ENCODE data around the gene NEURL4. TPM values are rescaled to one million over a fixed set of nuclear protein-coding genes. Genes with fewer than 3 reads are reported as not detected.

NEURL4 gene
- total and polyA plus RNA-seq, 2 experiments from 2014 or later, result 6.3 to 42.3 TPM

- Mint-ChIP-seq H3K36me3 (ENCODE audit: low read depth) (peaks cover 88% of the 10 kb centered on the region), H3K27ac (peak overlapping the region; percentile 69), H3K27me3 (ENCODE audit: insufficient read depth, low read depth, poor library complexity) (peaks cover 40% of the 10 kb centered on the region), H3K4me1 (peaks cover 56% of the 10 kb centered on the region), H3K4me3 (peak overlapping the region; percentile 87), H3K9me3 (peaks cover 7% of the 10 kb centered on the region; the same call in 1 of the 3 replicates)
- Histone ChIP-seq H3K9me2 (ENCODE audit: insufficient read depth) (no peaks in the 10 kb centered on the region), H3F3A (replicated peaks; ENCODE audit: low read depth) (peaks cover 76% of the 10 kb centered on the region), H4K20me1 (replicated peaks; ENCODE audit: insufficient read depth) (peaks cover 45% of the 10 kb centered on the region), H3K4me3 (peak overlapping the region; percentile 94; the same call in 1 of the 2 replicates), H3K79me2 (replicated peaks; ENCODE audit: insufficient read depth) (peaks cover 40% of the 10 kb centered on the region), H3K4me1 (ENCODE audit: insufficient read depth) (peaks cover 27% of the 10 kb centered on the region; the same call in 1 of the 2 replicates), H3K4me2 (peak overlapping the region; percentile 99), H3K36me3 (ENCODE audit: insufficient read depth) (peaks cover 37% of the 10 kb centered on the region), H3K27ac (ENCODE audit: low read depth) (peak overlapping the region; percentile 84), H2AFZ (no peak overlapping the region), H3K27me3 (ENCODE audit: insufficient read depth) (no peaks in the 10 kb centered on the region)
- peak; percentile 69 for DNase-seq (ENCODE audit: low spot score)
- TF ChIP-seq EZH2phosphoT487 (IDR thresholded peaks at IDR 0.05; ENCODE audit: unreplicated experiment) (no peak), EZH2 (IDR thresholded peaks at IDR 0.05; ENCODE audit: low read depth, unreplicated experiment) (no peak), JUNB (IDR thresholded peaks at IDR 0.05; ENCODE audit: unreplicated experiment) (no peak), CREB1 (CRISPR knock-in tag; IDR thresholded peaks at IDR 0.05; ENCODE audit: low read depth) (no peak), ETS1 (IDR thresholded peaks at IDR 0.05) (no peak), STAT1 (IDR thresholded peaks at IDR 0.05; ENCODE audit: unreplicated experiment) (no peak), REST (IDR thresholded peaks at IDR 0.05; ENCODE audit: unreplicated experiment) (no peak), NANOG (IDR thresholded peaks at IDR 0.05; ENCODE audit: borderline replicate concordance) (no peak), ZNF331 (CRISPR knock-in tag; IDR thresholded peaks at IDR 0.05; ENCODE audit: low read depth) (no peak), POLR2AphosphoS5 (IDR thresholded peaks at IDR 0.05; ENCODE audit: low read depth) (peak; percentile 35), ZNF114 (CRISPR knock-in tag; IDR thresholded peaks at IDR 0.05) (no peak)
- TF ChIP-seq, protein P1, sequence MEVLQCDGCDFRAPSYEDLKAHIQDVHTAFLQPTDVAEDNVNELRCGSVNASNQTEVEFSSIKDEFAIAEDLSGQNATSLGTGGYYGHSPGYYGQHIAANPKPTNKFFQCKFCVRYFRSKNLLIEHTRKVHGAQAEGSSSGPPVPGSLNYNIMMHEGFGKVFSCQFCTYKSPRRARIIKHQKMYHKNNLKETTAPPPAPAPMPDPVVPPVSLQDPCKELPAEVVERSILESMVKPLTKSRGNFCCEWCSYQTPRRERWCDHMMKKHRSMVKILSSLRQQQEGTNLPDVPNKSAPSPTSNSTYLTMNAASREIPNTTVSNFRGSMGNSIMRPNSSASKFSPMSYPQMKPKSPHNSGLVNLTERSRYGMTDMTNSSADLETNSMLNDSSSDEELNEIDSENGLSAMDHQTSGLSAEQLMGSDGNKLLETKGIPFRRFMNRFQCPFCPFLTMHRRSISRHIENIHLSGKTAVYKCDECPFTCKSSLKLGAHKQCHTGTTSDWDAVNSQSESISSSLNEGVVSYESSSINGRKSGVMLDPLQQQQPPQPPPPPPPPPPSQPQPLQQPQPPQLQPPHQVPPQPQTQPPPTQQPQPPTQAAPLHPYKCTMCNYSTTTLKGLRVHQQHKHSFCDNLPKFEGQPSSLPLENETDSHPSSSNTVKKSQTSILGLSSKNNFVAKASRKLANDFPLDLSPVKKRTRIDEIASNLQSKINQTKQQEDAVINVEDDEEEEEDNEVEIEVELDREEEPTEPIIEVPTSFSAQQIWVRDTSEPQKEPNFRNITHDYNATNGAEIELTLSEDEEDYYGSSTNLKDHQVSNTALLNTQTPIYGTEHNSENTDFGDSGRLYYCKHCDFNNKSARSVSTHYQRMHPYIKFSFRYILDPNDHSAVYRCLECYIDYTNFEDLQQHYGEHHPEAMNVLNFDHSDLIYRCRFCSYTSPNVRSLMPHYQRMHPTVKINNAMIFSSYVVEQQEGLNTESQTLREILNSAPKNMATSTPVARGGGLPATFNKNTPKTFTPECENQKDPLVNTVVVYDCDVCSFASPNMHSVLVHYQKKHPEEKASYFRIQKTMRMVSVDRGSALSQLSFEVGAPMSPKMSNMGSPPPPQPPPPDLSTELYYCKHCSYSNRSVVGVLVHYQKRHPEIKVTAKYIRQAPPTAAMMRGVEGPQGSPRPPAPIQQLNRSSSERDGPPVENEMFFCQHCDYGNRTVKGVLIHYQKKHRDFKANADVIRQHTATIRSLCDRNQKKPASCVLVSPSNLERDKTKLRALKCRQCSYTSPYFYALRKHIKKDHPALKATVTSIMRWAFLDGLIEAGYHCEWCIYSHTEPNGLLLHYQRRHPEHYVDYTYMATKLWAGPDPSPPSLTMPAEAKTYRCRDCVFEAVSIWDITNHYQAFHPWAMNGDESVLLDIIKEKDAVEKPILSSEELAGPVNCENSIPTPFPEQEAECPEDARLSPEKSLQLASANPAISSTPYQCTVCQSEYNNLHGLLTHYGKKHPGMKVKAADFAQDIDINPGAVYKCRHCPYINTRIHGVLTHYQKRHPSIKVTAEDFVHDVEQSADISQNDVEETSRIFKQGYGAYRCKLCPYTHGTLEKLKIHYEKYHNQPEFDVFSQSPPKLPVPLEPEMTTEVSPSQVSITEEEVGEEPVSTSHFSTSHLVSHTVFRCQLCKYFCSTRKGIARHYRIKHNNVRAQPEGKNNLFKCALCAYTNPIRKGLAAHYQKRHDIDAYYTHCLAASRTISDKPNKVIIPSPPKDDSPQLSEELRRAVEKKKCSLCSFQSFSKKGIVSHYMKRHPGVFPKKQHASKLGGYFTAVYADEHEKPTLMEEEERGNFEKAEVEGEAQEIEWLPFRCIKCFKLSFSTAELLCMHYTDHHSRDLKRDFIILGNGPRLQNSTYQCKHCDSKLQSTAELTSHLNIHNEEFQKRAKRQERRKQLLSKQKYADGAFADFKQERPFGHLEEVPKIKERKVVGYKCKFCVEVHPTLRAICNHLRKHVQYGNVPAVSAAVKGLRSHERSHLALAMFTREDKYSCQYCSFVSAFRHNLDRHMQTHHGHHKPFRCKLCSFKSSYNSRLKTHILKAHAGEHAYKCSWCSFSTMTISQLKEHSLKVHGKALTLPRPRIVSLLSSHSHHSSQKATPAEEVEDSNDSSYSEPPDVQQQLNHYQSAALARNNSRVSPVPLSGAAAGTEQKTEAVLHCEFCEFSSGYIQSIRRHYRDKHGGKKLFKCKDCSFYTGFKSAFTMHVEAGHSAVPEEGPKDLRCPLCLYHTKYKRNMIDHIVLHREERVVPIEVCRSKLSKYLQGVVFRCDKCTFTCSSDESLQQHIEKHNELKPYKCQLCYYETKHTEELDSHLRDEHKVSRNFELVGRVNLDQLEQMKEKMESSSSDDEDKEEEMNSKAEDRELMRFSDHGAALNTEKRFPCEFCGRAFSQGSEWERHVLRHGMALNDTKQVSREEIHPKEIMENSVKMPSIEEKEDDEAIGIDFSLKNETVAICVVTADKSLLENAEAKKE (CRISPR knock-in tag; IDR thresholded peaks at IDR 0.05), result no peak
- TF ChIP-seq, protein P2, sequence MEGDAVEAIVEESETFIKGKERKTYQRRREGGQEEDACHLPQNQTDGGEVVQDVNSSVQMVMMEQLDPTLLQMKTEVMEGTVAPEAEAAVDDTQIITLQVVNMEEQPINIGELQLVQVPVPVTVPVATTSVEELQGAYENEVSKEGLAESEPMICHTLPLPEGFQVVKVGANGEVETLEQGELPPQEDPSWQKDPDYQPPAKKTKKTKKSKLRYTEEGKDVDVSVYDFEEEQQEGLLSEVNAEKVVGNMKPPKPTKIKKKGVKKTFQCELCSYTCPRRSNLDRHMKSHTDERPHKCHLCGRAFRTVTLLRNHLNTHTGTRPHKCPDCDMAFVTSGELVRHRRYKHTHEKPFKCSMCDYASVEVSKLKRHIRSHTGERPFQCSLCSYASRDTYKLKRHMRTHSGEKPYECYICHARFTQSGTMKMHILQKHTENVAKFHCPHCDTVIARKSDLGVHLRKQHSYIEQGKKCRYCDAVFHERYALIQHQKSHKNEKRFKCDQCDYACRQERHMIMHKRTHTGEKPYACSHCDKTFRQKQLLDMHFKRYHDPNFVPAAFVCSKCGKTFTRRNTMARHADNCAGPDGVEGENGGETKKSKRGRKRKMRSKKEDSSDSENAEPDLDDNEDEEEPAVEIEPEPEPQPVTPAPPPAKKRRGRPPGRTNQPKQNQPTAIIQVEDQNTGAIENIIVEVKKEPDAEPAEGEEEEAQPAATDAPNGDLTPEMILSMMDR (conservative IDR thresholded peaks at IDR 0.05; ENCODE audit: low read depth in 2 of 2), result 0 out of 4 replicates have a peak, but pooled peaks of 1 of the 2 experiments have one; percentile 30
- ATAC-seq, result peak; percentile 35
These were observed 15.8 kb downstream of the NEURL4 start for GRCh38 chr17:7313088-7313889.

Measured in GM23338 (cell line).